Liver (tissue), 3 donors: ENCODE results near the gene CPNE5.

ENCODE experiments used
- CTCF ChIP-seq: fragments of 150-350 bp; IDR thresholded peaks from 2 replicates; pipeline ENCODE4 v1.5.1; 2017; ENCODE audit warnings: improper control_type of control experiment, low read depth, low read length; ENCODE audit not compliant: missing input control
- EGR1 ChIP-seq, 2 donors: IDR thresholded peaks; 2 replicates each; pipeline ENCODE4 v1.6.1; 2016 to 2018; ENCODE audit warnings: antibody characterized with exemption in 2 of 2, low read depth in 2 of 2
- FOXA1 ChIP-seq: IDR thresholded peaks from 2 replicates; pipeline ENCODE4 v1.6.1; 2016; ENCODE audit warnings: antibody characterized with exemption
- JUND ChIP-seq, 2 donors: IDR thresholded peaks; 2 replicates each; pipeline ENCODE4 v1.6.1; 2016; ENCODE audit warnings: antibody characterized with exemption in 2 of 2
- TAF1 ChIP-seq: conservative IDR thresholded peaks from 2 replicates; pipeline ENCODE4 v1.6.1; 2016; ENCODE audit warnings: antibody characterized with exemption, mild to moderate bottlenecking
- ZBTB33 ChIP-seq: IDR thresholded peaks from 2 replicates; pipeline ENCODE4 v1.6.1; 2016; ENCODE audit warnings: antibody characterized with exemption
- donor health status: healthy.
- donor health status: healthy.

- TF ChIP-seq CTCF = no peak
- no peak for TF ChIP-seq EGR1 (IDR thresholded peaks at IDR 0.05; ENCODE audit: low read depth in 2 of 2)
- no peak for TF ChIP-seq TAF1
- no peak for TF ChIP-seq JUND (IDR thresholded peaks at IDR 0.05)
- no peak for TF ChIP-seq FOXA1
- no peak for TF ChIP-seq ZBTB33
These were observed 74.1 kb downstream of the CPNE5 start for GRCh38 chr6:36765190-36765589.
